ENCODE measurements around the gene RNF181.

DNA sequence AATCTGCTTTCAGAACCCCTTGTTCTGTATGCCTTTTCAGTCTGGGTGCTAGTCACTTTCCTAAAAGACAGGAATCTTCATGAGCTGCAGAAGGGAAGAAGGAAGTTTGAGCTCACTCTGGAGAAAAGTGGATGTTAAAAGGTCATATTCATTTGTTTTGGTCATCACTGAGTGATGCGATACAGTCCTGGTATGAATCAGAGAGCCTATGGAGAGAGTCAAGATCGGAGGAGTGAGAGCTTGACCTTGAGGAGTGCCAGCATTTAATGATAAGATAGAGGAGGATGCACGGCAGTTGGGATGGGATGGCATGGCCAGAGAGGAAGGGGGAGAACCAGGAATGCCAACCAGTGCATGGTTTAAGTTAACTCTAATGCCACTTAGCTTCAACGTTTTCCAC, 40.1 kb downstream of the RNF181 start:
- no peak for TF ChIP-seq POLR2A (IDR thresholded peaks at IDR 0.05)
- TF ChIP-seq, protein P1, sequence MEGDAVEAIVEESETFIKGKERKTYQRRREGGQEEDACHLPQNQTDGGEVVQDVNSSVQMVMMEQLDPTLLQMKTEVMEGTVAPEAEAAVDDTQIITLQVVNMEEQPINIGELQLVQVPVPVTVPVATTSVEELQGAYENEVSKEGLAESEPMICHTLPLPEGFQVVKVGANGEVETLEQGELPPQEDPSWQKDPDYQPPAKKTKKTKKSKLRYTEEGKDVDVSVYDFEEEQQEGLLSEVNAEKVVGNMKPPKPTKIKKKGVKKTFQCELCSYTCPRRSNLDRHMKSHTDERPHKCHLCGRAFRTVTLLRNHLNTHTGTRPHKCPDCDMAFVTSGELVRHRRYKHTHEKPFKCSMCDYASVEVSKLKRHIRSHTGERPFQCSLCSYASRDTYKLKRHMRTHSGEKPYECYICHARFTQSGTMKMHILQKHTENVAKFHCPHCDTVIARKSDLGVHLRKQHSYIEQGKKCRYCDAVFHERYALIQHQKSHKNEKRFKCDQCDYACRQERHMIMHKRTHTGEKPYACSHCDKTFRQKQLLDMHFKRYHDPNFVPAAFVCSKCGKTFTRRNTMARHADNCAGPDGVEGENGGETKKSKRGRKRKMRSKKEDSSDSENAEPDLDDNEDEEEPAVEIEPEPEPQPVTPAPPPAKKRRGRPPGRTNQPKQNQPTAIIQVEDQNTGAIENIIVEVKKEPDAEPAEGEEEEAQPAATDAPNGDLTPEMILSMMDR (IDR thresholded peaks at IDR 0.05), result no peak
